ENCODE data around the gene FHAD1. TPM values are rescaled to one million over a fixed set of nuclear protein-coding genes. Genes with fewer than 3 reads are reported as not detected.

The FHAD1 gene
- total and polyA plus RNA-seq, 9 of the 15 experiments (the other 6 are each of a cell fraction or from before 2014, with no cell fraction given): 0.32 to 2.1 (median 1.5) TPM; not detected in 1

- peak; percentile 94 for TF ChIP-seq USF1 (CRISPR knock-in tag; IDR thresholded peaks at IDR 0.05)
- TF ChIP-seq RFX1 (IDR thresholded peaks at IDR 0.05): no peak
- no peak for TF ChIP-seq MBD2 (IDR thresholded peaks at IDR 0.05; ENCODE audit: borderline replicate concordance, low read depth)
- TF ChIP-seq CBX8 (IDR thresholded peaks at IDR 0.05; ENCODE audit: borderline replicate concordance, extremely low read depth, low read depth, low read length, poor library complexity, severe bottlenecking): no peak
- peak; percentile 80 for TF ChIP-seq L3MBTL2 (IDR thresholded peaks at IDR 0.05)
- TF ChIP-seq MCM2 (IDR thresholded peaks at IDR 0.05; ENCODE audit: low read depth): no peak
- TF ChIP-seq GABPB2 (CRISPR knock-in tag; conservative IDR thresholded peaks at IDR 0.05): no peak
- TF ChIP-seq ZNF140 (CRISPR knock-in tag; IDR thresholded peaks at IDR 0.05): no peak
- TF ChIP-seq PTBP1 (IDR thresholded peaks at IDR 0.05; ENCODE audit: low read depth, low read length): no peak
- TF ChIP-seq RHOXF2B (CRISPR knock-in tag; conservative IDR thresholded peaks at IDR 0.05): no peak
- no peak for TF ChIP-seq ZBTB43 (CRISPR knock-in tag; IDR thresholded peaks at IDR 0.05)
- TF ChIP-seq KDM5B (IDR thresholded peaks at IDR 0.05; ENCODE audit: insufficient replicate concordance, low read depth, low read length): no peak
- no peak for TF ChIP-seq MCM3 (IDR thresholded peaks at IDR 0.05)
- peak in 1 of 2 experiments; percentile 52; a peak in 2 of 4 replicates for TF ChIP-seq ZNF639 (CRISPR knock-in tag; conservative IDR thresholded peaks at IDR 0.05 in 1 of 2, IDR thresholded peaks at IDR 0.05 in 1 of 2)
- TF ChIP-seq ZNF184 (CRISPR knock-in tag; IDR thresholded peaks at IDR 0.05): no peak
- TF ChIP-seq PKNOX1 (IDR thresholded peaks at IDR 0.05): peak; percentile 49; the same call in 1 of the 2 replicates
- no peak for TF ChIP-seq TAF9B (IDR thresholded peaks at IDR 0.05; ENCODE audit: partially characterized antibody)
- TF ChIP-seq FOSL1 (tag; conservative IDR thresholded peaks at IDR 0.05): peak; percentile 41
Measured at GRCh38 chr1:15236321-15236721, 10.7 kb upstream of the FHAD1 start (continued).

Measured in K562 (cell line).